IPS DF 4.7 (cell line): Measurements from ENCODE around the gene ARHGAP18.
"Not testable (repeated sequence)": the region's sequence is repeated elsewhere in the genome, so short reads cannot be mapped to it uniquely, and the experiment has no call there.

ENCODE experiments used
- DNase-seq: peaks from one replicate; pipeline ENCODE4 v3.0.0-alpha.2; 2013; ENCODE audit warnings: low spot score; ENCODE audit errors: extremely low read depth

The ARHGAP18 gene

DNA sequence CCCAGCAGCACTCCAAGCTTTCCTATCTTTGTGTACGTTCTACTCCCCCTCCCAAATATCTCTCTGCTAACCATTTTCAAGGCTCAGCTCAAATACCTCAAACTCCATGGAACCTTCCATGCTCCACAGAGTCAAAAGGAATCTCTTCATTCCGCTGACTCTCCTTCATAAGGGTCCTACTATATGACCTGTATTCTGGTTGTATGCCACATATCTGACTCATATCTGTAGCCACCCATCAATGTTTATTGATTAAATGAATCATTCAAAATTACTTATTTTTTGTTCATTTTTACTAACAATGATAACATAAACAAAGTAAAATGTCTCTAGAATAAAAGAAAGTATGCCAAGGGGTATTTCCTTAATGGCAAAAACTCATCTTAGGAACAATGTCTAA, 123.2 kb downstream of the ARHGAP18 start:
- no peak for DNase-seq

DNA sequence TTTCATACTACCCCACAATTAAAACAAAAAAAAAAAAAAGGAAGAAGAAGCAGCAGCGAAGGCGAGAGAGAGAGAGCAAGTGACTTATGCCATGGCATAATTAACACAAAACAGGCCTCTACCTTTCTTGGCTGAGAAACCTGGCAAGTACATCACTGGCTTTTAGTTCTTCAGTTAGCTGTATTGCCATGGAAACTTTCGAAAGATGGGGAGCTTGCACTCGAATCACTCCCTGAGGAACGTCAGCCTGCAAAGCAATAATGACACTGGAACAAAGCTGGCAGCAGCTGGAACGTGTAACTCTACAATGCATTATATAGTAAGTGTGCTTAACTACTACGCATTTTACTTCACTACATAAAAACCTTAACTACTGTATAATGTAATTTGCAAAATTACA, 126.1 kb downstream of the ARHGAP18 start:
- DNase-seq: no peak

DNA sequence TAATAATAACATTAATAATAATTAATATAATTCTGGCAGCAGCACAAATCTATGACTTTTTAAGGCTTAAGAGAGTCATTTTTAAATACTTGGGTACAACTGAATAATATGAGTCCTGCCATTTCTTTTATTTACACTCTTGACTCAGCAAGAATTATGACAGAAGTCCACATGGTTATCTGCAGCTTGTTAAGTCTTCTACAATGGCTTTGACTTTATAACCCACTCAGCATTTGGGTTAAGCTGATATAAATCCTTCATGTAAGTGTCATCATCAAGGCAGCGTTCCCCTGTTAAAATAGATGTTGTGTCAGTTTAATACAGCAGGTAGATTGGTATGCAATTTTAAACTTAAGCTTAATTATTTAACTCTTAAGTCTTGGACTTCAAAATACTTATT, 131.7 kb downstream of the ARHGAP18 start:
- no peak for DNase-seq

DNA sequence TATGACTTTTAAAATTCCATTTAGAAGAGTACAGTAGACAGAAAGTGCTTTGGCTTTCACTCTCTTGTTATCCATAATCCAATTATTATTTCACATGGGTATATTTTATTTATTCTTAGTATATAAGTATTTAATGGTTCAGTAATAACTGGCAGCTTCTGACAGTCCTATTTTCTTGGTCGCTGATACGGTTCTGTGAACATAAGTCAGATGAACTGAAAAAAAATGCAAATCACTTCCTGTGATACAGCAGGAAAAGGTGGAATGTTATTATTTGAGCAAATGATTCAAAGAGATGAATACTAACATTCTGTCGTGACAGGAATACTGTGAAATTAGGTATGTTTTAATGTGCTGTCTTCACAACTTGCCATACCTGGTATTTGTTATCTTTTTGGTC, 132.3 kb downstream of the ARHGAP18 start:
- no peak for DNase-seq

DNA sequence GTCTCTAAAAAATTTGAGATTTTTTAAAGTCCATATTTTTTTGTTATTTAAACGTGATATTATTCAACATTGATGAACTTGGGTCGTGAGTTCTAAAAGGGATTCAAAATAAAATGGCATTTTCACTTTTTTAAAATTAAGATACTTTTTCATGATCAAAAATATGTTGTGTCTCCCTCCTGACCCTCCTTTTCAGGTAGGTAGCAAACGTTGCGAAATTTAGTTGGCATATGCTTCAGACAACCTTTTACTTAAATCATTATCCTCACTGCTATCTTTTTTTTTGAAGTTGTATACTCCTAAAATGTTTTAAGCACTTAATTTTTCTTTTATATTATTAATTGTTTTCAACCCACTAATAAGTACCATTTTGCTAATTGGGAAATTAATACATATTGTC, 133.5 kb downstream of the ARHGAP18 start:
- no peak for DNase-seq

DNA sequence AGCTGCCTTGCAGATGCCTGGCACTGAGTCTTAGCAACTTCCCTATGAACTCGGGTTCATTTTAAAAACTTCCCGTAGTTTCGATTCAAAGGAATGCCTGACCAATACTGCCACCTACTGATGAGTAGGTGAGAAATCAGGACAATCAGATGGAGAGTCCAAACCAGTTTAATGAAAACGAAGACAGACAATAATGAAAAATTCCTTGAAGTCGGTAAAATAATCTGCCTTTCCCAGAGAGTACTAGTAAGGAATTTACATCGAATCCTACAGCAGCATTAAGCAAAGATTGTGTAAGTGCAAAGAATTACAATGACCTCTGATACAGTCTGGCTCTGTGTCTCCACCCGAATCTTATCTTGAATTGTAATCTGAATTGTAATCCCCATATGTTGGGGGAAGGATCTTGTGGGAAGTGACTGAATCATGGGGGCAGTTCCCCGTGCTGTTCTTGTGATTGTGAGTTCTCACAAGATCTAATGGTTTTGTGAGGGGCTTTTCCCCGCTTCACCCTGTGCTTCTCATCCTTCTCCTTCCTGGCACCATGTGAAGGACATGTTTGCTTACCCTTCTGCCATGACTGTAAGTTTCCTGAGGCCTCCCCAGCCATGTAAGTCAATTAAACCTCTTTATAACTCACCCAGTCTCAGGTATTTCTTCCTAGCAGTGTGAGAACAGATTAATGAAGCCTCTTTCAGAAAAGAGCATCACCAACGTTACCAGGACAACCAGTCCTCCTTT, 134.4 kb downstream of the ARHGAP18 start:
- DNase-seq: no peak

DNA sequence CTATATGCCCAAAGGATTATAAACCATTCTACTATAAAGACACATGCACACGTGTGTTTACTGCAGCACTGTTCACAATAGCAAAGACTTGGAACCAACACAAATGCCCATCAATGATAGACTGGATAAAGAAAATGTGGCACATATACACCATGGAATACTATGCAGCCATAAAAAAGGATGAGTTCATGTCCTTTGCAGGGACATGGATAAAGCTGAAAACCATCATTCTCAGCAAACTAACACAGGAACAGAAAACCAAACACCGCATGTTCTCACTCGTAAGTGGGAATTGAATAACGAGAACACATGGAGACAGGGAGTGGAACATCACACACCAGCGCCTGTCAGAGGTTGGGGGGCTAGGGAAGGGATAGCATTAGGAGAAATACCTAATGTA, 135.4 kb downstream of the ARHGAP18 start:
- DNase-seq: not testable (repeated sequence)

DNA sequence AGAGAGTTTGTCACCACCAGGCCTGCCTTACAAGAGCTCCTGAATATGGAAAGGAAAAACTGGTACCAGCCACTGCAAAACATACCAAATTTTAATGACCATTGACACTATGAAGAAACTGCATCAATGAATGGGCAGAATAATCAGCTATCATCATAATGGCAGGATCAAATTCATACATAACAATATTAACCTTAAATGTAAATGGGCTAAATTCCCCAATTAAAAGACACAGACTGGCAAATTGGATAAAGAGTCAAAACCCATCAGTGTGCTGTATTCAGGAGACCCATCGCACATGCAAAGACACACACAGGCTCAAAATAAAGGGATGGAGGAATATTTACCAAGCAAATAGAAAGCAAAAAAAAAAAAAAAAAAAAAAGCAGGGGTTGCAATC, 139.0 kb downstream of the ARHGAP18 start:
- DNase-seq: not testable (repeated sequence)

DNA sequence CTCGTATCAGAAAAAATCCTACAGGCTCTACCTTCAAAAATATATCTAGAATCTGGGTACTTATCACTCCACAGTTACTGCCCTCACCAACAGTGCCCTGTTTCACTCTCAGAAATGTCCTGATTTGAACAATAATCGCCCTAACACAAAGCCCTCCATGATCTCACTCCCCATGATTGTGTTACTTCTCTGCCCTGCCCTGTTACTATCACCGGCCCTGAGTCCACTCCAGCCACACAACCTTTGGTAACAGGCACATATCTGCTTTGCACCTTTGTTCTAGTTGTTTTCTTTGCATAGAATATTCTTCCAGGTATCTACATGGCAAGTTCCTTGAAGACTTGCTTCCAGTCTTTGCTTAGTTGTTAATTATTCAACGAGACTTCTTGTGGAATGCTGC, 142.0 kb downstream of the ARHGAP18 start:
- no peak for DNase-seq

DNA sequence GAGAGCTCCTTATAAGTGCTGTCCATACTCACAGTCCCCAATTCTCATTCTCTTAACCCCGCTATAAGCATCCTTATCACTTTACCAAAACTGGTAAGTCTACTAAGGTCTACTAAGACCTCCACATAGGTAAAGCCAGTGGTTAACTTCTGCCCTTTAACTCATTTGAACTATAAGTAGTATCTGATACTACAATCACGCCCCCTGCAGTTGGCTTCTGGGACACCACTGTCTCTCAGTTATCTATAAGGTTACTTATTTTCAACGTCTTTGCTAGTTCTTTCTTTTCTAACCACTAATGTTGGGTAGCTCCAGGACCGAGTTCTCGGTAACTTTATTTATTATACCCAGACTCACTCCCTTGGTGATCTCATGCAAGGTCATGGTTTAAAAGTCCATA, 142.6 kb downstream of the ARHGAP18 start:
- no peak for DNase-seq

DNA sequence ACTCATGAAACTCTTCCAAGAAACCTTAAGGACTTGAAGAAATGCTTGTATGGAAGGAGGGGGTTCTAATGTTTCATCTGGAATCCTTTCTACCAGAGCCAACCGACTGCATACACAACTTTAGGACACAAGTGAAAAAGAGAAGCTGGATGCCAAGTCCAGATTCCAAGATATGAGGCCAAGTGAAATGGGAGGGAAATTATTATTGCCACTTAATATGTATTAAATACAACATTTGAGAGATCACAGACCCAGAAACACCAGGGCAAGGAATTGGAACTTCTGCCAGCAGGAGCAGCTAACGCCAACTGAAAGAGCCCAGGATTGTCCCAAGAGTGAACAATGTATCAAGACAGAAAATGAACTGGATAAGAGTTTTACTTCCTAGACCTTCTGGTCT, 144.2 kb downstream of the ARHGAP18 start:
- no peak for DNase-seq

DNA sequence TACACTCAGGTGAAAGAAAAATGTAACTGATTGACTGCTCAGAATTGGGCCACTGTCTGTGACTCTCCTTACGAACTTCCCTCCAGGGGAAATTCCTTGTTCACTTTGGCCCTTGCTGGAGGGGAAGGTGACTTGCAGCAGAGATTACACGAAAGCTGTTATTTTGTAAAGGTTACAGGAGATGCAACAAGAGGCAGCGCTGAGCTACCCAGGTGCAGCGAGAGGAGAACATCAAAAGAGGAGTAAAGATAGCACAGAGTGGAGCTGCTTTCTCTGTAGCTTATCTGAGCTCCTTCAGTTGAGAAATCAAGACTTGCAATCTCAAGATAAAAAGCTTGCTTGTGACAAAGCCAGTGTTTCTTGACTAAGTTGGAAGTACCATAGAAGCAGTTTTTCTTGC, 144.6 kb downstream of the ARHGAP18 start:
- DNase-seq: no peak

DNA sequence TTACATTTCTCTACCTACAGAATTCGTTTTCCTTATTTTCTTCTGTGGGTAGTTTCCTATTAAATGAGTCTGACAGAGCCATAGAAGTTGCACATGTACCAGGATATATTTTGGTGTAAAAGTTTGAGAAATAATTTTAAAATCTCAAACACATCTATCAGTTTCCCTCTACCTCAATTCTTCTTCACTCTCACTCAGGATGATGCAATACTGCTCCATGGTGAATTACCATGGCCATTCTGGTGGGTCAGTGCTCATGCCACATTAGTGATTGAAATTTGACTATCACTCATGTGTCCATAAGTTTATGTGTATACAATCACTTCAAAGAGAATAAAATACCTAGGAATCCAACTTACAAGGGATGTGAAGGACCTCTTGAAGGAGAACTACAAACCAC, 151.7 kb downstream of the ARHGAP18 start:
- no peak for DNase-seq

DNA sequence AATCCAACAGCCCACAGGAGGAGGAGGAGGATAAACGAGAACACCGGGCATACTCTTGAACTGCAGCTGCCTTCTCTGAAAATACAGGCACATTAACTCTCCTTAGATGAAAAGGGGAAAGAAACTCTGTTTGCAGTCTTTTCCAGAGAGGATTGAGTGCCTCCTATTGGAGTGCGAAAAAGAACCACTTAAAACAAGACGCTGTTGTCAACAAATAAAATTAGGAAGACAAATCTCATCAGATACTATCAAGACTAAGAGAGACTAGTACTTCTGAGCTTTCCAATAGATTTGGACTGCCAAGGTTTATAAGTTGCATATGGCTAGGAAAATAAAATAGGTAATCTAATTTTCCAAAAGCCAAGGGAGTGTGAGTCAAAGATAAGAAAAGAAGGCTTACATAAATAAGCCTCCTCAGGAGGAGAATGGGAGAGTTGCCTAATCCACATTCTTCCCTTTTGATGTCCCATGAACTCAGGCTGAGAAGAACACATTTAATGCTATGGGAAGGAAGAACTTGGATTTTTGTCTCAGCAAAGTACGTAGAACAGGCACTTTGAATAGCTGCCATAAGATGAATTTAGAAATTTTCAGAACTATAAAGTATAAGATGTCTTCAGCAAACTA, 154.7 kb downstream of the ARHGAP18 start:
- DNase-seq: no peak

DNA sequence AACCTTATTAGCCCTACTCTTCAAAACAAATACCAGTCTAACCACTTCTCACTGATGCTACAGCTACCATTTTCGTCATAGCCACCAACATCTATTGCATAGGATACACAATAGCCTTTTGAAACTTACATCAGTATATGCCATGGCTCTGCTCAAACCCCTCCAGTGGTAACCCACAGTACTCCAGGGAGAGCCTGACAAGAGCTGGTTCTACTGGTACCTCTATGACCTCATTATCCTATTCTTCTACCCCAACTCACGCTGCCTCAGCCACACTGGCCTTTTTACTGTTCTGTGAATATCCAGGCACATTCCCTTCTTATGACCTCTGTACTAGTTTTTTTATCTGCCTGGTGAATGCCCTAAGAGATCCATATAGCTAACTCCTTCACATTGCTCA, 157.6 kb downstream of the ARHGAP18 start:
- no peak for DNase-seq

DNA sequence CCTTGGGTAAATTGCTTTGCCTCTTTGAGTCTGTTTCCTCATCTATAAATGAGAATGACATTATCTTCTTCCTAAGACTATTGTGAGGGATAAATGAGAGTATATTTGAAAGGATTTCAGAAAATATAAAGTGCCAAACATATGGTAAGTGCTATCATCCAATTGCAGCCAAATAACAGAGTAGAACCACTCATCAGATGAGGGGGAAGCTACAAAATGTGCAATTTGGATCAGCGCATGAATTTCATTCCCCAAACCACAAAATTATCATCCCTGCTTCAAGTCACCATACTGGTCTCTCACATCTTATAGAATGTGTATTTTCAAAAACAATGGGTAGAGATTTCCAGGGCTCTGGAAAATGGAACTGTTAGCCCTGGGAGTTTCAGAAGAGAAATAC, 158.5 kb downstream of the ARHGAP18 start:
- no peak for DNase-seq

DNA sequence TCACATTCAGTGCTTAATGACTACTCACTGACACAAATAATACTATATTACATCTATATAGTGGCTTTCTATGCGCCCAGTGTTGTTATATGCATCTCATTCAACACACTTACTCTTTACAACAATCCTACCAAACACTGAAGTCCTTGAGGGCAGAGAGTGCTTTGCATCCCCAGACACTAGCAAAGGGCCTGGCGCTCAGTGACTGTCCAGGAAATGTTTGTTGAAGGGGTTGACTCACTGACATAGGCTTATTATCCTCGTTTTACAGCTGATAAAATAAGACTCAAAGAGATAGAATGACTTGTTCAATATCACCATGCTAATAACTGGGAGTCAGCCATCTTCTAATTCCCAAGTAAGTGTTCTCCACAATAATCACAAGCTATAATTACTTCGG, 163.3 kb downstream of the ARHGAP18 start:
- DNase-seq: no peak

DNA sequence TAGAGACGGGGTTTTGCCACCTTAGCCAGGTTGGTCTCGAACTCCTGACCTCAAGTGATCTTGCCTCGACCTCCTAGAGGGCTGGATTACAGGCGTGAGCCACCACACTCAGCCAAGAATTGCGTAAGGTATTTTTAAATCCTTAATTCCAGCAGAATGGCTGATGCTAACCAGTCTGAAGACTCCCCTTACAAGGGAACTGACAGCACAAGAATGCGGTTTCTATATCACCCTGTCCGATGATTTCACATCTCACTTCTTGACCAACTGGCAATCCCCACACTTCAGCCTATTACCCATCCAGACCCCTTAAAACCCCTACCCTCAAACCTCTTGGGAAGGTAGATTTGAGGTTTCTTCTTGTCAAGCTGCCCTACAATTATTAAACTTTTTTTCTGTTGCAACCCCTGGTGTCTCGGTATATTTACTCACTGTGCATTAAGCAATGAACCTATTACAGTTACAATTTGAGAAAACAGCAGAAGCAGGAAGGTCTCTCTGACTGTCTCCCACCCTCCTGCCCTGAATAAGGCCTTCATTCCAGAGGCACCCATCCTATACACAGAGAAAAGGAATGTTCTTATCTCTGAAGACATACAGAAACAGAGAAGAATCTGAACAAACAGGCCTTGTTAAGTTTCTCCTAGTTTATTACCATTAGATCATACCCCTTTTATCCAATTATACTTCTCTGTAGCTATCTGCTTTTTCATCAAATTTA, 164.9 kb downstream of the ARHGAP18 start:
- no peak for DNase-seq

DNA sequence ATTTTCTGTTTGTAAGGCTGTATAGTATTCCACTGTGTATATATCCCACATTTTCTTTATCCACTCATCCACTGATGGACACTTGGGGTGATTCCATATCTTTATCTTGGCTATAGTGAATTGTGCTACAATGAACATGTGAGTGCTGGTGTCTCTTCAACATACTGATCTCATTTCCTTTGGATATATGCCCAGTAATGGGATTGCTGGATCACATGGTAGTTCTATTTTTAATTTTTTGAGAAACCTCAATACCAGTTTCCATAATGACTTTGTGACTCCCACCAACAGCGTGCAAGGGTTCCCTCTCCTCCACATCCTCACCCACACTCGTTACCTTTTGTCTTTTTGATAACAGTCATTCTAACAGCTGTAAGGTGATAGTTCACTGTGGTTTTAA, 166.0 kb downstream of the ARHGAP18 start:
- no peak for DNase-seq

DNA sequence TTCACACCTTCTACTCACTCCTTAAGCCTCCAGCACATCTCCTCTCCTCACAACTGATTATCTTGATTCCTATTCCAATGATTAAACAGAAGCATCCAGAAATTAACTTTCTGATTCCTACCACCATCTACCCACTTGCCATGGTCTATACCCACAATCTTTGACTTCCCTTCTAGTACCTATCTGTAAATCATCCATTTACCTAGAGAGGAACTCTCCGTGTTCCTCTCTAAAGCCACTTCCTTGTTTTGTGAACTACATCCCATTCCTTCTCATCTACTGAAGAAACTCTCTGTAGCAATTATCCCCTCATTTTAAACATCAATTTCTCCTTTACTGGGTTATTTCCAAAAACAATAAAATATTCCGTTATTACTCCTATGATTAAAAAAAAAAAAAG, 167.3 kb downstream of the ARHGAP18 start:
- DNase-seq: no peak

DNA sequence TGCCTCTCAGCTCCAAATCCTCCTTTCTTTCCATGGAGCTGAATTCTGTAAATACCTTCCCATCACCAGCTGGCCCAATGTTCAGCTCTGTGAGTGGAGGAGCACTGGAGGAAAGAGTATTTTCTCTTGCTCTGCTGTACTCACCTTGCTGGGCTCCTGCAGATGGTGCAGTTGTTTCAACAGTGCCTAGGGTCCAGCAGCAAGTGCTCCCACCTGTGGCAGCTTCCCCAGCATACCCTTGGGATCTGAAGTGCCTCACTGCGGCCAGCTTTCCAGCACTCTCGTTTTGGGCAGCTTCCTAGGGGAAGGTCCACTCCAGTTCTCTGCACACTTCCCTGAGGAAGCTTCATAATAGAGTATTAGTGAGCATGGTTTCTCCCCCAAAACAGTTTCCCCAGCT, 170.9 kb downstream of the ARHGAP18 start:
- DNase-seq: no peak

DNA sequence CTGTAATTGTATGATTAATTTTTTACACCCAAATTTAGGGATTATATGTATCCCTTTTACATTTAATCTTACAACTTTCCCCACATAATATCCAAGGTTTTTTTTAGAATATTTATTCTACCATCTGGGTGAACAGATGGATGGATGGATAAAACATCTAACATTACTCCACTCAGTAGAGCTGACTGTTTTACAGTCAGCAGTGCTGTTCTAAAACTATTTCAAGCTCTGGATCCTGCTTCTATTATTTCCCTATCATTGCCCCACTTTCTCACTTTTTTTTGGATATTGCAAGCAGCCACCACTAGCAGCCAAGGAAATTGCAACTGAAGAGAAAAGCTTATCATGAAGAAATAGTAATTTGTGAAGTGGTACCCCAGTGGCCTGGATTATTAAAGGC, 173.7 kb downstream of the ARHGAP18 start:
- no peak for DNase-seq

DNA sequence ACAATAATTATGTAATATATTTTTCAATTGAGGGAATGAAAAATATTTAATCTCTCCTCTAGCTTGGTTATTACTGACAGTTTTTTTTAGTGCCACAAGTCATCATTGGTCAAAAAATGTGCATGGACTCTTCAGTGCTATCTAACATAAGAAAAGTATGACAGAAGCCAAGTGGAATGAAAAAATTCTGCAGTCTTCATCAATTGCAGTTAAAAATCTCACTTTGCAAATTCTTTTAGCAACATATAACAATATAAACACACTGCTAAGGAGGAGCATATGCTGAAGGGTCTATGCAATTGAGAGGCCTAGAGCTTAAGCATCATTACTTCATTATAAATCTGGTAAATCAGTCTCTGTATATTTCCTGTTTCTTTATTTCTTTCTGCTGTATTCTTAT, 175.1 kb downstream of the ARHGAP18 start:
- DNase-seq: no peak
